ENCODE results near the gene TMEM175.

TMEM175 gene, protein sequence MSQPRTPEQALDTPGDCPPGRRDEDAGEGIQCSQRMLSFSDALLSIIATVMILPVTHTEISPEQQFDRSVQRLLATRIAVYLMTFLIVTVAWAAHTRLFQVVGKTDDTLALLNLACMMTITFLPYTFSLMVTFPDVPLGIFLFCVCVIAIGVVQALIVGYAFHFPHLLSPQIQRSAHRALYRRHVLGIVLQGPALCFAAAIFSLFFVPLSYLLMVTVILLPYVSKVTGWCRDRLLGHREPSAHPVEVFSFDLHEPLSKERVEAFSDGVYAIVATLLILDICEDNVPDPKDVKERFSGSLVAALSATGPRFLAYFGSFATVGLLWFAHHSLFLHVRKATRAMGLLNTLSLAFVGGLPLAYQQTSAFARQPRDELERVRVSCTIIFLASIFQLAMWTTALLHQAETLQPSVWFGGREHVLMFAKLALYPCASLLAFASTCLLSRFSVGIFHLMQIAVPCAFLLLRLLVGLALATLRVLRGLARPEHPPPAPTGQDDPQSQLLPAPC

DNA sequence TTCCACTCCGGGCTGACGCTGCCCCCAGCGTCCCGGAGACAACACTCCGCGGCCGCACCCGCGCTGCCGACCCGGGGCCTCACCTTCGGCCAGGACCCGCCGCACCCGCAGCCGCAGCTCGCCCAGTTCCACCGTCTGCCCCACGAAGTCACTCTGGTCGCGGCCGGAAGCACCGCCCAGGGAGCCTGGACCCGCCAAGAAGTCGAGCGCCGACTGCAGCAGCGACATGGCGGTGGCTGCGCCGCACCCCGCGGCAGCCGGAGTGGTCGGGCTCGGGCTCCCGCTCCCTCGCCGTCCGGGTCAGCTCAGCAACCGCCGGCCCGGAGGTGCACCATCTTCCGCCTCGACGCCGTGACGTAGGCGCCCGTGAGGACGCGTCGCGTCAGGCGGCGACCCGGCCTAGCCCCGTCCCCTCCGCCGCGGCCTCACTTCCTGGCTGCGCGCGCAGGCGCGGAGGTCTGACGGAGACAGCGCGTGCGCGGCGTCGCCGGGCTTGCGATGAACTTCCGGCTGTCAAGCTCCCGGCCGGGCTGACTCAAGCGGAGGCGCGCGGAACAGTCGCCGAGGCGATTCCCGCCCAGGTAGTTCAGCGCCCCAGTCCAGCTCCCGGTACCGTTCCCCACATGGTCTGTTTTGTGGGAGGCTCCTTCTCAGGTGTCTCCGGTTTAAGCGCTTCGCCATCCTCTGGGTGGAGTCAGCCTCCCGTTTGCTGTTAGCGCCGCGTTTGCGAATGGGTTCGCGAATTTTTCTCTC lies at the start of gene TMEM175, which contains the start of gene GAK:
TMEM175 (plus strand) TSS at position 501 of the 753 bp plus-strand sequence. CDS start 15,280 bp downstream, outside the sequence.
GAK (minus strand) TSS at position 357 of the 753 bp plus-strand sequence; CDS start at position 228, 129 bp downstream.
- DNase-seq (ENCODE audit: low spot score) = peak; percentile 95

DNA sequence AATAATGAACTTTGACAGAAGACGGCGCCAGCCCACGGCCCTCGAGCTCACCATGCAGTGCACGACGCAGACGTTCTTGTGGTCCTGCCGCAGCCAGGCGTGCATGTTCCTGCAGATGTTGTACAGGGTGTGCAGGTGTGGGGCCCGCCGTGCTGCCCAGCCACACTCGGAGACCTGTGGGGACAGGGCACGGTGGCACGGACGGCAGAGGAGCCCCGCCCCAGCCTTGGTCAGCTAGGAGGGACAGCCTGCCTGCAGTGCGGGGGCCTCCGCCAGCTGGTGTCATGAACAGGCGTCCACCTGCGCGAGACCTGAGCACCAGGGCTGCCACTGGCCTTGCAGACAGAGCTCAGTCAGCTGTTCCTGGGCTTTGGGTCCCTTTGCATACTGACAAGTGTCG lies 49.6 kb upstream of the TMEM175 start:
- DNase-seq (ENCODE audit: low spot score) = no peak

GRCh38 chr4:883377-884095 lies 48.7 kb upstream of the TMEM175 start:
- no peak for DNase-seq (ENCODE audit: low spot score)

DNA sequence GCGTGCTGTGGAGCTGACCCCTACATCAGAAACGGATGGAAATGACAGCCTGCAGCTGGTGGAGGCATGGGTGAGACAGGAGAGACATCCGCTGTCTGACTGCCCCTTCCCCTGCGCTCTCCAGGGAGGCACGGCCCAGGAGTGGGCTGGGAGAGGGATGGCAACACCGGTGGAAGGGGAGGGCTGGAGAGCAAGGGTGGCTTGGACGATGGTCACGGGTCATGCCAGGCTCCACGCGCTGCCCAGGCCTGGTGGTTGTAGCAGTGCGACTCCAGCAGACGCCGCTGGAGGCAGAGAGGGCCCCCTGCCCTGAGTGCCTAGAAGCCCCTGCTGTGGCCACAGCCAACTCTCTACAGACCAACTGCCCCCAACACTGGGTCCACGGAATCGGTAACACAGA lies 48.0 kb upstream of the TMEM175 start:
- no peak for DNase-seq (ENCODE audit: low spot score)

DNA sequence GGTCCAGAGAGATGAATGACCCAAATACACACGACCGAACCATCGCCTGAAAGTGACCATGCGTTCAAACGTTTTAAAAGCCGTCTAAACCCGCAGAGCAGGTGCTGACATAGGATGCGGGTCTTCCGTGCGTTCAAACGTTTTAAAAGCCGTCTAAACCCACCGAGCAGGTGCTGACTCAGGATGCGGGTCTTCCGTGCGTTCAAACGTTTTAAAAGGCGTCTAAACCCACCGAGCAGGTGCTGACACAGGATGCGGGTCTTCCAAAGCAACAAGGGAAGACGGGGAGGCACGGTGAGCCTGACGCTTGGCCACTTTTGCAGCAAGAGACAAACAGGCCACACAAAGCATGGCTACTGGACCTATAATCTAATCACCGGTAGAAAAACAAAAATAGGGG lies 47.4 kb upstream of the TMEM175 start:
- no peak for DNase-seq (ENCODE audit: low spot score)

DNA sequence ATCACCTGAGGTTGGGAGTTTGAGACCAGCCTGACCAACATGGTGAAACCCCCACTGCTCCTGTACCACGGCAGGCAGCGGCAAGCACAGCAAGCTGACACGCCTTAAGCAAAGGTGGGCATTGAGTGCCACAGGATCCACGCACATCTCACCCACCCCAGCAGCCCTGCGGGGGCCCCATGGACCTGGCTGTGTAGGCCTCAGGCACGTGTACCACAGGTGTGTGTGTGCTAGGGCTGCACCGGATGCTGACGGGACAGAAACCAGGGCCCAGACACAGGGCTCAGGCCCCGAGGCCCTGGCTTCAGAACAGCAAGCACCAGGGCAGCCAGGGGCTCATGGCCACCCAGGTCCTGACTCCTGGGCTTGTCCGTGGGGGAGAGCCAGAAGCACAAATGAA lies 46.9 kb upstream of the TMEM175 start:
- no peak for DNase-seq (ENCODE audit: low spot score)

- no peak for DNase-seq (ENCODE audit: low spot score)
Measured at GRCh38 chr4:886244-886643, 46.0 kb upstream of the TMEM175 start.

GRCh38 chr4:887034-887763 lies 45.1 kb upstream of the TMEM175 start:
- DNase-seq (ENCODE audit: low spot score) = no peak

DNA sequence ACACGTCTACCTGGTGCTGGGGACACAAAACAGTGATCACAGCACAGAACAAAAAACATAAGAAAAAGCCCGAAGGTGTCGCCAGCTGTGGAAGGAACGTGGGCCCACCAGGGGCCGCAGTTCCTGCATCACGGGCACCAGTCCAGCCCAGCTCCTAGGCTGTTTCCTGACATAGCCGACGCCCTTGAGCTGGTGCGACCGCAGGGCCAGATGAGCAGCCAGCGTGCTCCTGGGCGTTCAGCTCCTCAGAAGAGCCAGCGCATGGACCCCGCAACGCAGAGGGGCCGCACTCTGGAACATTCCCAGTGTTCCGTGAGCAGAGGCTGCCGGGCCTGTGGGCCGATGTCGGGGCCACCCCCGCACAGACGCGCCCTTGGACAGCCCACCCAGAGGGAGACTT lies 44.2 kb upstream of the TMEM175 start:
- DNase-seq (ENCODE audit: low spot score) = no peak

GRCh38 chr4:889516-889915 lies 42.7 kb upstream of the TMEM175 start:
- no peak for DNase-seq (ENCODE audit: low spot score)

DNA sequence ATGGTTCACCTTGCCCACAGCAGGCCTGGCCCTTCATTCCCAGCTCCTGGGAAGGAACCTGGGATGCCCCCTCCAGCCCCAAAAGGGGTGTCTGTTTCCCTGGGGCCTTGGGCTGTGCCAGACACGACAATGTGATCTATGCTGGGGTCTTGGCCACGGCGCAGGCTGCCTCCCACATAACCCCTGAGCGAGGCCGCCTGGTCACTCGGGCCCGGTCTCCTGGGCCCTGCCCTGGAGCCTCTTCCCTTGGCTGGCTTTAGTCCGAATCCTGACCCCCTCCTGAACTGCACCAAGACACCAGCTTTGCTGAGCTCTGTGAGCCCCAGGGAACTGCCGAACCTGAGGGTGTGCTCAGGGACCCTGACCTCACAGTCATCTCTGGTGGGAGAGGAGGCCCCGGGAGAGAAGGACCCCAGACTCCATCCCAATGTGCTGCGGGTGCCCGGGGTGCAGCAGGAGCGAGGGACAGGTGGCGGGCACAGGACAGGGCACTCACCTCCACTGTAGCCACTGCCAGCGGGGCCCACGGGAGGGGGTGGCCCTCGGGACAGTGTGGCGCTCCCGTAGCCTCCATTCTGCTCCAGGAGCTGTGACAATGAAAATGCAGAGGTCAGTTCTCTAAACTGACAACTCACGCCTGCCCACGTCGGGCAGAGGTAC lies 42.1 kb upstream of the TMEM175 start:
- DNase-seq (ENCODE audit: low spot score) = no peak

DNA sequence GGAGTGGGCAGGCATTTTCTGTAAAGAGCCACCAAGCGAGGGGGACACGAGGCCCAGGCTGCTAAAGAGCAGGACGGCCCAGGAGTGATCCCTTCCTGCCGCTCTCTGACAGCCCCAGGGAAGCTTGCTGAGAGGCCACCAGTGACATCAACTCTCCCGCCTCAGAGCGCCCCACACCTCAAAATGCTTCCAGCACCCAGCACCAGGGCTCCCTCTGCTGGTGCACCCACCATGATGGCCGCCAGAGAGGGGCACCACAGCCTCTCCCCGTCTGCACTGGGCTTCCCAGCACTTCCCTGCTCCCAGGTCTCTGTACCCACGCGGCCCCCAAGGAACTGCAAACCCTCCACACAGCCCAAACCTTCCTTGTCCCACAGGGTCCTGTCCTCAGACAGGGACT lies 40.5 kb upstream of the TMEM175 start:
- no peak for DNase-seq (ENCODE audit: low spot score)

DNA sequence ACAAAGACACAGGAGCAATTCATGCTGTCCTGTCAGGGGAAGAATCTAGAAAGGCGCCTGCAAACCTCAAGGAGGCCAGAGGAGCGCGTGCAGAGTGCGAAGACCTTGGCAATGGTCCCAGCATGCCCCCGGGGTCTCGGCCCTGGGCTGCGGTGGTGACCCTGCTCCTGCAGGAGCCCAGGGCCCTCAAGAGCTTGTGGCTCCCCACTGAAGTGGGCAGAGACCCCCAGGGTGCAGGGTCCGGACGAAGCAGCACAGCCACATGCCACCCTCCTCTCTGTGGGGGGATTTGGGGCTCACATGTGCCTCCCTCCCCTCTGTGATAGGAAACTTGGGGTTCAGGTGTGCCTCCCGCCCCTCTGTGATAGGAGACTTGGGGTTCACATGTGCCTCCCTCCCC lies 39.5 kb upstream of the TMEM175 start:
- DNase-seq (ENCODE audit: low spot score) = no peak

GRCh38 chr4:893276-893994 lies 38.8 kb upstream of the TMEM175 start:
- DNase-seq (ENCODE audit: low spot score) = no peak

DNA sequence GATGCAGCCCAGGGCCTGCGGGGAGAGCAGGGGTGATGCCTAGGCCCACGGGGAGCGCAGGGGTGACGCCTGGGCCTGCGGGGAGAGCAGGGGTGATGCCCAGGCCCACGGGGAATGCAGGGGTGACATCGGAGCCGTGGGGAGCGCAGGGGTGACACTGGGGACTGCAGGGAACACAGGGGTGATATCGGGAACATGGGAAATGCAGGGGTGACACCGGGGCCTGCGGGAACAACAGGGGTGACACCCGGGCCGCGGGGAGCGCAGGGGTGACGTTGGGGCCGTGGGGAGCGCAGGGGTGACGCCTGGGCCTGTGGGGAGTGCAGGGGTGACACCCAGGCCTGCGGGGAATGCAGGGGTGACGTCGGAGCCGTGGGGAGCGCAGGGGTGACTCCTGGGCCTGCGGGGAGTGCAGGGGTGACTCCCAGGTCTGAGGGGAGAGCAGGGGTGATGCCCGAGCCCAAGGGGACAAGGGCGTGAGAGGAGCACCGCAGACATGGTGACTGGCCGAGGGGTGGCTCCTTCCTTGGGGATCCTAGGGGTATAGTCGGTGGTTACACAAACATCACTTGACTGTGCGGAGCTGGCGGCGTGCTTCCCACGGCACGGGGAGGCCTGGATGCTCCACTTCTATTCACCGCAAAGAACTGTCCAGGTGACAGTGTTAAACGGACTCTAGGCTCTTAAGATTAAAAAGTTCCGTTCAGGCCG lies 38.1 kb upstream of the TMEM175 start:
- no peak for DNase-seq (ENCODE audit: low spot score)

DNA sequence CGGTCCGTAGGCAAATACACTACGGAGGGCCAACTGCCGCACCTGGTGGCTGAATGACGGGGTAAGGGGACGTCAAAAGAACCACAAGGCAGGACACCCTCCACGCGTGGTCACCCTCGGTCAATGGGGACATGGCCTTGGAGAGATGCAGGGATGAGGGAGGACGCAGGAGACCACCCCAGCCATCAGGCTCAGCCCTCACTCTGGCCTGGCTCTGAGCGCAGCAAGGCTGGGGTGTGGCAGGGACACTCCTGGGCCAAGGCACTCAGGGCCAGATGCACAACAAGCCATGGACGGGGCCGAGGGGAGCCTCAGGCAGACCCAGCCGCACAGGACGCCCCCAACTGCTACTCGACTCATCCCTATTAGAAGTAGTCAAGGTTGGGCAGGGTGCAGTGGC lies 36.7 kb upstream of the TMEM175 start:
- DNase-seq (ENCODE audit: low spot score) = no peak

DNA sequence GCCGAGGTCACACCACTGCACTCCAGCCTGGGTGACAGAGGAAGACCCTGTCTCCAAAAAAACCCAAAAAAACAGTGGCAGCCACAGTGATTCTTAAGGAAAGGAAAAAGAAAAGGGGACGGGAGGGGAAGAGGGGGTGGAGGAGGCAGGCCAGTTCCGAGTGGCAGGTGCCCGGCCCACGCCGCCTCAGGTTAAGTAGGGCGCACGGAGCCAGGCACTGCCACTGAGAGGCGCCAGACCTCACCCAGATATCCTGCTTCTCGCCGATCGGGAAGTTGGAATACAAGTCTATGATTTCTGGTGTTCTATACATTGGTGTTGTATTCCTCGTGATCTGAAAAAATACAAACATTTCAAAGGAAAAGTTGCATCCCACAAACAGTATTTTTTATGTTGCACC lies 36.0 kb upstream of the TMEM175 start:
- DNase-seq (ENCODE audit: low spot score) = no peak

- no peak for DNase-seq (ENCODE audit: low spot score)
Measured at GRCh38 chr4:896630-897029, 35.6 kb upstream of the TMEM175 start.

DNA sequence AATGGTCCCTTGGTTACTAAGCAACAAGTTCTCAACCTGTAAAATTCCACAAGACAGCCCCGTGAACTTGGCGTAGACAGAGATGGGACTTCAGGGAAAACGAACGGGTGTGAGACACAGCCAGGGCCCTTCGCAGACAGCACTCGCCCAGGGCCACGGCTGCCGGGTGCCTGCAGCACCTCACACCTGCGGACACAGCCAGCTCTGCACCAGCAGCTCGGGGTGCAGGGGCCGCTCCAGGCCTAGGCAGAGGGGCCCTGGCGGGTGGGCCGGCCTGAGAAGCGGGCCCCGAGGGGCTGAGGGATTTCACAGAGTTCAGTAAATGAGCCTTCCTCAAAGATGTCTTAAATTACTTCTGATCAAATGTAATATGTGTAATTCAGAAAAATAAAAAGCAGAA lies 34.1 kb upstream of the TMEM175 start:
- no peak for DNase-seq (ENCODE audit: low spot score)
